HG03097 (cell line): Measurements from ENCODE around the gene COL24A1.
A peak's percentile ranks its signal among the peaks of the same experiment; 100 is the strongest.
"Not testable (repeated sequence)": the region's sequence is repeated elsewhere in the genome, so short reads cannot be mapped to it uniquely, and the experiment has no call there.

Source experiments
- ATAC-seq: cut with Tn5 transposase; IDR thresholded peaks from one replicate; pipeline ENCODE4 v1.9.1; 2021; ENCODE audit not compliant: unreplicated experiment, low FRiP score

COL24A1 gene

GRCh38 chr1:85911742-85912141 lies 244.8 kb downstream of the COL24A1 start:
- ATAC-seq: no peak

GRCh38 chr1:85900921-85901320 lies 255.7 kb downstream of the COL24A1 start:
- ATAC-seq: no peak

- ATAC-seq: no peak
Measured at GRCh38 chr1:85898861-85899260, 257.7 kb downstream of the COL24A1 start.

- ATAC-seq: peak; percentile 61
Measured at GRCh38 chr1:85894651-85895050, 261.9 kb downstream of the COL24A1 start.

GRCh38 chr1:85892366-85892765 lies 264.2 kb downstream of the COL24A1 start:
- no peak for ATAC-seq

- no peak for ATAC-seq
Measured at GRCh38 chr1:85889870-85890269, 266.7 kb downstream of the COL24A1 start.

- no peak for ATAC-seq
Measured at GRCh38 chr1:85888921-85889320, 267.7 kb downstream of the COL24A1 start.

- no peak for ATAC-seq
Measured at GRCh38 chr1:85884372-85885035, 272.1 kb downstream of the COL24A1 start.

GRCh38 chr1:85867189-85867588 lies 289.4 kb downstream of the COL24A1 start:
- ATAC-seq: no peak

GRCh38 chr1:85865213-85865612 lies 291.4 kb downstream of the COL24A1 start:
- no peak for ATAC-seq

GRCh38 chr1:85864727-85865126 lies 291.8 kb downstream of the COL24A1 start:
- ATAC-seq: no peak

- ATAC-seq: not testable (repeated sequence)
Measured at GRCh38 chr1:85863639-85864038, 292.9 kb downstream of the COL24A1 start.

- ATAC-seq: no peak
Measured at GRCh38 chr1:85862456-85862855, 294.1 kb downstream of the COL24A1 start.

- no peak for ATAC-seq
Measured at GRCh38 chr1:85857991-85858390, 298.6 kb downstream of the COL24A1 start.

GRCh38 chr1:85850238-85850637 lies 306.3 kb downstream of the COL24A1 start:
- ATAC-seq: no peak

- ATAC-seq: no peak
Measured at GRCh38 chr1:85849660-85850059, 306.9 kb downstream of the COL24A1 start.

- ATAC-seq: no peak
Measured at GRCh38 chr1:85847356-85847755, 309.2 kb downstream of the COL24A1 start.

GRCh38 chr1:85846706-85847105 lies 309.9 kb downstream of the COL24A1 start:
- no peak for ATAC-seq

- no peak for ATAC-seq
Measured at GRCh38 chr1:85839459-85839858, 317.1 kb downstream of the COL24A1 start.

GRCh38 chr1:85838238-85838637 lies 318.3 kb downstream of the COL24A1 start:
- no peak for ATAC-seq

GRCh38 chr1:85836736-85837135 lies 319.8 kb downstream of the COL24A1 start:
- no peak for ATAC-seq

GRCh38 chr1:85833165-85833564 lies 323.4 kb downstream of the COL24A1 start:
- not testable (repeated sequence) for ATAC-seq

GRCh38 chr1:85830837-85831236 lies 325.7 kb downstream of the COL24A1 start:
- ATAC-seq: no peak
